LNCaP clone FGC (cell line): ENCODE data around the gene ACOT7.
A peak's percentile ranks its signal among the peaks of the same experiment; 100 is the strongest.

ENCODE experiments used
- DNase-seq: peaks from one replicate; pipeline ENCODE4 v3.0.0-alpha.2; 2011; ENCODE audit warnings: low read depth
- H3K4me3 ChIP-seq: 2 replicates; pipeline ENCODE4 v1.5.1; 2011; ENCODE audit warnings: mild to moderate bottlenecking, low read depth, low read length, control low read depth
- CTCF ChIP-seq: IDR thresholded peaks from 2 replicates; pipeline ENCODE4 v1.5.1; 2012; ENCODE audit warnings: mild to moderate bottlenecking; ENCODE audit not compliant: control insufficient read depth, insufficient read depth; ENCODE audit errors: extremely low read depth

The ACOT7 gene

DNA sequence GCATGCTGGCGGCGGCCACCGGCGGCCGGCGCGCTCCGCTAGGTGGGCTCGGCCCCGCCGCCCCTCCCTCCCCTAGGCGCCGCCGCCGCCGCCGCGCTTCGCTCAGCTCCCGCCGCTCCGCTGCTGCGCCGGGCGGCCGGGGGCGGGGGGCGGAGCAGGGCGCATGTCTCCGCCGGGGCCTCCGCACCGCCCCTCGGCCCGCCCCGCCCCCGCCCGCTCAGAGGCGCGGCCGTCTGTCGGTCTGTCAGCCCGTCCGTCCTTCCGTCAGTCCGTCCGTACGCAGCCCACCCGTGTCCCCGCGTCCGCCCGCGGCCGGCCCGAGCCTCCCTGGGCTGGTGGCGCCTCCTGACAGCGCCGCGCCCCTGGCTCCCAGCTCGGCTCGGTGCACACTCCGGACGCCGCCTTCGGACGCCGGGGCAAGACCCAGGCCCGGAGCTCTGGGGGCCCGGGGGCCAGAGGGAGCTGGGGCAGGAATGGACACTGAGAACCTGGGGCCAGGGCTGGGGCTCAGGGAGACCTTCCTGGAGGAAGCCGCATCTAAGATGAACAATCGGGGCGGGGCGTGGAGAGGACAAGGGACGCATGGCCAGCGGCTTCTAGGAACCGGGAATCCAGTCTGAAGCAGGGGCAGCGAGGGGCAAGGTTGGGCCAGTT, 132.5 kb downstream of the ACOT7 start, which contains the start of gene GPR153:
Gene GPR153, minus strand, starts transcription at position 138 of the 654 bp plus-strand sequence. CDS start 6,193 bp downstream, outside the sequence.
- no peak for TF ChIP-seq CTCF
- DNase-seq = no peak

GRCh38 chr1:6260433-6260934, 133.1 kb downstream of the ACOT7 start:
- TF ChIP-seq CTCF = no peak
- peak overlapping the region; percentile 41 for H3K4me3 ChIP-seq
- no peak for DNase-seq

More for the DNA sequence above, 132.5 kb downstream of the ACOT7 start, which contains the start of gene GPR153:
- H3K4me3 ChIP-seq = peak within 1 kb of the TSS; percentile 41

- no peak for DNase-seq
- no peak for TF ChIP-seq CTCF
- peak overlapping the region; percentile 41 for H3K4me3 ChIP-seq
Observed at GRCh38 chr1:6259491-6260362, 133.8 kb downstream of the ACOT7 start.

- TF ChIP-seq CTCF = no peak
- DNase-seq = no peak
- no peak overlapping the region for H3K4me3 ChIP-seq
Observed at GRCh38 chr1:6258675-6259074, 134.9 kb downstream of the ACOT7 start.

DNA sequence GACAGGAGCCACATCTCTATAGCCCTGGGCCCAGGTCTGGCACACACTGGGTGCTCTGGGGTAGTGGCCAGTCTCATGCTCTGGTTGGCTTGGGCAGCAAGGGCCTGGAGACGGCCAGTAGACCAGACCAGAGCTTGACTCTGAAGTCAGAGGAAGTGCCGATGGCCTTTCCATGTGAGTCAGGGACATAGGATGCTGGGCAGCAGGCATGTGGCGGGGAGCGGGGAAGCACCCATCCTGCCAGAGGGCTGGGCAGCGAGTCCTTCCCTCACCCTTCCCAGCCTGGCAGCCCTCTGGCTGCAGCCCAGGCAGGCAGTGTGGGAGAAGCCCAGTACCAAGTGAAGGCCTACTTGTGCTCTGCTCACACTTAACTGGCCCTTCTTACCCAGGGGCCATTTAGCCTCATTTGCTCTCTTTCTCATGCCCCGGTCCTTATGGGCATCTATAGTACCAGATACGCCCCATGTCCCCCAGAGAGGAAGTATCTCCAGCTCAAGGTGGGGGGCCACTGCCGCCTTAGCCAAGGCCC, 136.0 kb downstream of the ACOT7 start:
- no peak for TF ChIP-seq CTCF
- H3K4me3 ChIP-seq = no peak overlapping the region
- no peak for DNase-seq

DNA sequence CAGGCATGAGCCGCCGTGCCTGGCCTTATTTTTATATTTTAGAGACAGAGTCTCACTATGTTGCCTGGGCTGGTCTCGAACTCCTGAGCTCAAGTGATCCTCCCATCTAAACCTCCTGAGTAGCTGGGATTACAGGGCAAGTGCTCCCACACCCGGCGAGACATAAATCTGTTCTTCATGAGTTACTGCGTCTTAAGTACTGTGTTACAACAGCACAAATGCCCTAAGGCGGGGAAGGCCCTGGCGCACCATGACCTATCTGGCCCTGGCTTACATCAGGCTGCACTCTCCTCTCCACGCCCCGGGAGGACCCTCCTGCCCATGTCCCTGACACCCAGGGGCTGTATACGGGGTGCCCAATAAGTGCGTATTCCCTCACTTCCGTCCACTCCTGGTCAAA, 136.9 kb downstream of the ACOT7 start:
- DNase-seq = no peak
- no peak for TF ChIP-seq CTCF
- H3K4me3 ChIP-seq = no peak overlapping the region
